ENCODE results near the gene KRTAP5-7. TPM values are rescaled to one million over a fixed set of nuclear protein-coding genes. Genes with fewer than 3 reads are reported as not detected.
"Not testable (repeated sequence)": the region's sequence is repeated elsewhere in the genome, so short reads cannot be mapped to it uniquely, and the experiment has no call there.

Gene KRTAP5-7
- total RNA-seq, 1 donor from 2014 or later = not detected

DNA sequence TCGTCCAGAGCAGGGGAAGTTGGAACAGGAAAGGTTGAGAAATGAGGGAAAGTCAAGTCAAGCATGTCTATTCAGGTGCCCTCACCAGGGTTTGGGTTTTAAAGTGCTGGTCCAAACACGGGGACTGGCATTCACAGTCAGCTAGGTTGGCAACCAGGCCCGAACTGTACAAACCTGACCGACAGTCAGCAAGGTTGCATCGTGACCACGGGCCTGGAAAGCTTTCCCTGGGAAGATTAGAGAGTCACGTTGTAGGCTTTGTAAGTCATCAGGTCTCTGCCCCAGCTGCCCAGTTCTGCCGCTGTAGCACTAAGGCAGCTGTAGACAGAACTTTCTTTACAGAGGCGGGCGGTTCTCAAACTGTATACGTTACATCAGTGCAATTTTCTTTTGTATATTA, 45.7 kb downstream of the KRTAP5-7 start:
- TF ChIP-seq, protein P1, sequence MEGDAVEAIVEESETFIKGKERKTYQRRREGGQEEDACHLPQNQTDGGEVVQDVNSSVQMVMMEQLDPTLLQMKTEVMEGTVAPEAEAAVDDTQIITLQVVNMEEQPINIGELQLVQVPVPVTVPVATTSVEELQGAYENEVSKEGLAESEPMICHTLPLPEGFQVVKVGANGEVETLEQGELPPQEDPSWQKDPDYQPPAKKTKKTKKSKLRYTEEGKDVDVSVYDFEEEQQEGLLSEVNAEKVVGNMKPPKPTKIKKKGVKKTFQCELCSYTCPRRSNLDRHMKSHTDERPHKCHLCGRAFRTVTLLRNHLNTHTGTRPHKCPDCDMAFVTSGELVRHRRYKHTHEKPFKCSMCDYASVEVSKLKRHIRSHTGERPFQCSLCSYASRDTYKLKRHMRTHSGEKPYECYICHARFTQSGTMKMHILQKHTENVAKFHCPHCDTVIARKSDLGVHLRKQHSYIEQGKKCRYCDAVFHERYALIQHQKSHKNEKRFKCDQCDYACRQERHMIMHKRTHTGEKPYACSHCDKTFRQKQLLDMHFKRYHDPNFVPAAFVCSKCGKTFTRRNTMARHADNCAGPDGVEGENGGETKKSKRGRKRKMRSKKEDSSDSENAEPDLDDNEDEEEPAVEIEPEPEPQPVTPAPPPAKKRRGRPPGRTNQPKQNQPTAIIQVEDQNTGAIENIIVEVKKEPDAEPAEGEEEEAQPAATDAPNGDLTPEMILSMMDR (IDR thresholded peaks at IDR 0.05) = no peak

DNA sequence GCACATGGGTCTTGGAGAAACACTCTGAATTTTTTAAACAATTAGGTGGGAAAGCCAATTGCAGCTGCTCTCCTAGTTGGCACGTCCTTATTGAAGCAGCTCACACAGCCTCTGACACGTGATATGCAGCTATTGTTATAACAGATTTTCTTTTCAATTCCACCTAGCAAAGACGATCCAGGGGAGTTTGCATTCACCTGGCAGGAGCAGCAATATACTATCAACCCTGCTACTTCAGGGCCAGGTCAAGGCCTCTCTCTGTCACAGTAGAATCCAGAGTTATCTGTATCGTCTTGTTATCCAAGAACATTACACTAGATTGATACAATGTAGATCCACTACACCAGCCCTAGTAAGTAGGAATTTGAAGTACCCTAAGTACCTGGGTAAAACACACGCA, 47.4 kb downstream of the KRTAP5-7 start:
- Mint-ChIP-seq H3K27me3 (ENCODE audit: low read depth) (peaks cover 21% of the 10 kb centered on the region), H3K4me3 (ENCODE audit: unreplicated experiment) (no peak overlapping the region), H3K27ac (ENCODE audit: unreplicated experiment) (no peak overlapping the region), H3K9me3 (ENCODE audit: low read depth) (no peaks in the 10 kb centered on the region), H3K4me1 (ENCODE audit: low read depth) (no peaks in the 10 kb centered on the region), H3K36me3 (ENCODE audit: low read depth) (no peaks in the 10 kb centered on the region)
- TF ChIP-seq, protein P1 (IDR thresholded peaks at IDR 0.05) = no peak
- DNase-seq (ENCODE audit: low spot score) = no peak

More for the DNA sequence above, 45.7 kb downstream of the KRTAP5-7 start:
- H3K4me3 Mint-ChIP-seq (ENCODE audit: unreplicated experiment) = no peak overlapping the region
- no peak overlapping the region for H3K27ac Mint-ChIP-seq (ENCODE audit: unreplicated experiment)
- H3K36me3 Mint-ChIP-seq (ENCODE audit: low read depth) = no peaks in the 10 kb centered on the region
- no peaks in the 10 kb centered on the region for H3K9me3 Mint-ChIP-seq (ENCODE audit: low read depth)
- no peak for DNase-seq (ENCODE audit: low spot score)
- no peaks in the 10 kb centered on the region for H3K4me1 Mint-ChIP-seq (ENCODE audit: low read depth)
- H3K27me3 Mint-ChIP-seq (ENCODE audit: low read depth) = peaks cover 23% of the 10 kb centered on the region

DNA sequence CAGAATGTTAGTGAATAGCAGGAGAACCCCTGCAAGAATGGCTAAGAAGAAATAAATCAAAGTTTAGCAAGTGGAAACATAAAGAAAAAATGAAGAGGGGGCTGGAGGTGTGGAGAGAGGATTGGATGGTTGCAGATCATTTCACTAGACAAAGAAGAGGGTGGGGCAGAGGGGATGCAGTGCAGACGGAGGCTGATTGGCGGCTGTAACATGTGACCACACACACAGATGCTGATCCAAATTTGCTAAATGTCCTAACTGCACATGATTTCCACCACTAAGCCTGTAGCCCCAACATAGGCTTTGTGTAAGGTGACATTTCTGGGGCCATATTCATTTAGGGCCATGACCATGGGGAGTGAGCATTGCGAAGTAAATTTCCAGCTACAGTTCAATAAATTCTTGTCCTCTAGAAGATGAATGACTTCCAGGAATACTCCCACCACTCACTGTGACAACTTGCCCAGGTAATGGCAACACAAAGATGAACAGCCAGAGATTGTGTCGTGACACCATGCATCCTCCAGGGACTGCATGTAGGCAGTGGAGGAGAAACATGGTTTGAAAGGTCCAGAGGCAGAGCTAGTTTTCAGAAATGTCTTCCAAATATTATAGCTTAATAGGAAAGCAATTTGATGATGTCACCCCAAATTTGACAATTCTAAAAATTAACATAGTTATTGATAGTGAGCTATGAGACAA, 48.8 kb downstream of the KRTAP5-7 start:
- peaks cover 8% of the 10 kb centered on the region for H3K4me1 Mint-ChIP-seq (ENCODE audit: low read depth)
- DNase-seq (ENCODE audit: low spot score) = no peak
- no peaks in the 10 kb centered on the region for H3K9me3 Mint-ChIP-seq (ENCODE audit: low read depth)
- H3K27me3 Mint-ChIP-seq (ENCODE audit: low read depth) = peaks cover 18% of the 10 kb centered on the region
- TF ChIP-seq, protein P1 (IDR thresholded peaks at IDR 0.05) = no peak
- H3K4me3 Mint-ChIP-seq (ENCODE audit: unreplicated experiment) = no peak overlapping the region
- H3K27ac Mint-ChIP-seq (ENCODE audit: unreplicated experiment) = no peak overlapping the region
- H3K36me3 Mint-ChIP-seq (ENCODE audit: low read depth) = no peaks in the 10 kb centered on the region

DNA sequence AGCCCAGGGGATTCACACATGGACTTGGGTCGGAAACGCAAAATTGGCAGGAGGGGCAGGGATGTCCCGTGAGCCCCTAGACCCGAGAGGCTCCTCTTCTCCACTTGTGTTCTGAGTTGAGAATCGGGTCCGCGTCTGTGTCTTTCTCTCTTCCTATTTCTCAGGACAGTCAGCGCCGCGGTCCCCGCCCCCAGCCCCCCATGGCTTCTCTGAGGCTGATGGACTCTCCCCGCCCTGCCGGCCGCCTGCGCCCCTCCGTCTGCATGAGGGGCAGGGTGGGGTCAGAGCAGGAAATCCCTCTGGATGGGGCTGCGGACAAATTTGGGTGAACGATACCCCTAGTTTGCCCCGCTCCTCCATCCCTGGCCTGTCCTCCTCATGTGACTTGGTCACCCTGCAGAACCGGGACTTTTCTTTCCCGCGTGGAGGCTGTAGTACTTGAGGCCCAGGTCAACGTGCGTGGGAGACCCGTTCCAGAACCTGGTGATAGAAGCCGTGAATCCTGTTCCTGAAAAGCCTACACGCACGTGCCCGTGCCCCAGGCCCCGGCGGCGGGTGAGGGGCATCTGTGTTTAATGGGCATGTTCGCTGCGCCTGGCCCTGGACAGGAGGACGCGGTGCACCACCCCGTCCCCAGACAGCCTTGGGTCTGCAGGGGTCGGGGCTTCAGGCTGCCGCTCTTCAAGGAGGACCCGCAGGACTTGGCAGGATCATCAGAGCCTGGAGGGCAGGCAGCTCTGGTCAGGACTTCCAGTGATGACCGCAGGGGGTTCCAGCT, 49.8 kb downstream of the KRTAP5-7 start:
- H3K27ac Mint-ChIP-seq (ENCODE audit: unreplicated experiment); DNase-seq (ENCODE audit: low spot score); H3K4me1 Mint-ChIP-seq (ENCODE audit: low read depth); H3K9me3 Mint-ChIP-seq (ENCODE audit: low read depth); H3K36me3 Mint-ChIP-seq (ENCODE audit: low read depth); H3K4me3 Mint-ChIP-seq (ENCODE audit: unreplicated experiment): not testable (repeated sequence)
- H3K27me3 Mint-ChIP-seq (ENCODE audit: low read depth) = peaks cover 22% of the 10 kb centered on the region

DNA sequence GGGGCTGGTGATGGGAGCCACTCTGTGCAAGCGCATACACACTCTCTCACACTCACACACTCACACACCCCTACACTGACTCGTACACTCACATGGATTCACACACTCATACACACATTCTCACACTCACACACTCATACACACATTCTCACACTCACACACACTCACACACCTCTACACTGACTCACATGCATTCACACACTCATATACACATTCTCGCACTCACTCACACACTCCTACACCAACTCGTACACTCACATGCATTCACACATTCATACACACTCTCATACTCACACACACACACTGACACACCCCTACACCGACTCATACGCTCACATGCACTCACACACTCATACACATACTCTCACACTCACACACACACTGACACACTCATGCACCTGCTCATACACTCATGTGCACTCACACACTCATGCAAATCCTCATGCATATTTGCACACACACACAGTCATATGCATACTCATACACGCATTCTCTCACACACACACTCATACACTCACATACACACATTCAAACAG, 50.5 kb downstream of the KRTAP5-7 start:
- DNase-seq (ENCODE audit: low spot score) = no peak

More for the DNA sequence above, 50.5 kb downstream of the KRTAP5-7 start:
- H3K36me3 Mint-ChIP-seq (ENCODE audit: low read depth) = no peaks in the 10 kb centered on the region
- H3K27ac Mint-ChIP-seq (ENCODE audit: unreplicated experiment) = no peak overlapping the region
- H3K4me3 Mint-ChIP-seq (ENCODE audit: unreplicated experiment) = no peak overlapping the region
- peaks cover 8% of the 10 kb centered on the region for H3K4me1 Mint-ChIP-seq (ENCODE audit: low read depth)
- TF ChIP-seq, protein P1 (IDR thresholded peaks at IDR 0.05) = no peak
- no peaks in the 10 kb centered on the region for H3K9me3 Mint-ChIP-seq (ENCODE audit: low read depth)
- peaks cover 24% of the 10 kb centered on the region for H3K27me3 Mint-ChIP-seq (ENCODE audit: low read depth)

Other genes with a start within 250 kb of the KRTAP5-7 start
- gene DHCR7, start 78.9 kb upstream of the KRTAP5-7 start, total RNA-seq = 44.4 to 58.7 TPM (median 57.5 TPM) in 3 replicates
- 38.8 to 47.5 TPM (median 41.4 TPM) in 3 replicates for gene NADSYN1, start 74.1 kb upstream of the KRTAP5-7 start, total RNA-seq
- not detected in 3 replicates for gene KRTAP5-8, start 10.8 kb downstream of the KRTAP5-7 start, total RNA-seq
- gene KRTAP5-9, start 21.2 kb downstream of the KRTAP5-7 start, total RNA-seq = 0.20 to 0.36 TPM in 2 of 3 replicates, not detected in the other
- not detected in 3 replicates for gene KRTAP5-10, start 38.3 kb downstream of the KRTAP5-7 start, total RNA-seq
- not detected in 3 replicates for gene KRTAP5-11, start 55.6 kb downstream of the KRTAP5-7 start, total RNA-seq

Measured in chondrocyte (in vitro differentiated cells).